GM13977 (cell line): ENCODE data around the gene DST.

Experiments
- DNase-seq: peaks from one replicate; pipeline ENCODE4 v3.0.0; 2012; ENCODE audit warnings: low spot score
- CTCF ChIP-seq: IDR thresholded peaks from 2 replicates; pipeline ENCODE4 v1.5.1; 2012; ENCODE audit warnings: mild to moderate bottlenecking, control low read depth; ENCODE audit not compliant: insufficient read depth; ENCODE audit errors: extremely low read depth, missing control alignments
- in situ Hi-C: fragments of 300-500 bp; cut with MboI; formaldehyde crosslinking; loops from one replicate; pipeline ENCODE4 v1.12.0; 2022; ENCODE audit warnings: low sequenced_read_pairs, low pct_unique_long_range_greater_than_20kb, mixed read lengths, inconsistent platforms; ENCODE audit not compliant: unreplicated experiment

Gene DST

GRCh38 chr6:56424064-56424463 is 218.6 kb downstream of the DST start:
- in situ Hi-C loops = no loop called here

GRCh38 chr6:56420296-56420695 is 222.4 kb downstream of the DST start:
- TF ChIP-seq CTCF = no peak
- in situ Hi-C loops = no loop called here
- DNase-seq = no peak

More at GRCh38 chr6:56424064-56424463, 218.6 kb downstream of the DST start:
- no peak for DNase-seq
- TF ChIP-seq CTCF = no peak

GRCh38 chr6:56419191-56419590 is 223.5 kb downstream of the DST start:
- in situ Hi-C loops = no loop called here
- TF ChIP-seq CTCF = no peak
- DNase-seq = no peak

- in situ Hi-C loops = no loop called here
- no peak for TF ChIP-seq CTCF
- DNase-seq = no peak
Observed at GRCh38 chr6:56417823-56418222, 224.9 kb downstream of the DST start.

GRCh38 chr6:56416247-56416646 is 226.4 kb downstream of the DST start:
- no peak for TF ChIP-seq CTCF
- in situ Hi-C loops = no loop called here
- no peak for DNase-seq

GRCh38 chr6:56408976-56409375 is 233.7 kb downstream of the DST start:
- DNase-seq = no peak
- TF ChIP-seq CTCF = no peak
- in situ Hi-C loops = no loop called here
